ENCODE results near the gene RPP38. TPM values are rescaled to one million over a fixed set of nuclear protein-coding genes. Genes with fewer than 3 reads are reported as not detected.

The RPP38 gene
- total RNA-seq (ENCODE audit: low replicate concordance), result 8.2 and 8.9 TPM in 2 replicates

GRCh38 chr10:15097011-15097812, at the start of gene RPP38:
Gene RPP38, plus strand, starts transcription at chr10:15097355. Its CDS starts 5,960 bp downstream, at chr10:15103315.

GRCh38 chr10:15088428-15089261, 8.5 kb upstream of the RPP38 start, which contains the start of gene ACBD7:
Gene ACBD7, minus strand, starts transcription at chr10:15088776. Its CDS starts 48 bp downstream, at chr10:15088728.

Other genes starting within 250 kb of the RPP38 start
- 4.4 and 7.5 TPM in 2 replicates for gene SUV39H2, start 218.5 kb upstream of the RPP38 start, total RNA-seq (ENCODE audit: low replicate concordance)
- 5.0 and 19.0 TPM in 2 replicates for gene DCLRE1C, start 143.3 kb upstream of the RPP38 start, total RNA-seq (ENCODE audit: low replicate concordance)
- 0.94 TPM in 1 of 2 replicates, not detected in the other for gene MEIG1, start 138.0 kb upstream of the RPP38 start, total RNA-seq (ENCODE audit: low replicate concordance)
- not detected in 2 replicates for gene OLAH, start 53.4 kb upstream of the RPP38 start, total RNA-seq (ENCODE audit: low replicate concordance)
- 0.12 and 1.1 TPM in 2 replicates for gene ACBD7, start 8.6 kb upstream of the RPP38 start, total RNA-seq (ENCODE audit: low replicate concordance)
- gene NMT2, start 71.3 kb downstream of the RPP38 start, total RNA-seq (ENCODE audit: low replicate concordance), result 24.2 and 36.1 TPM in 2 replicates

Measured in smooth muscle cell of the coronary artery (primary cell).